ENCODE data around the gene ZNF862. TPM values are rescaled to one million over a fixed set of nuclear protein-coding genes. Genes with fewer than 3 reads are reported as not detected.

ZNF862 gene
- total and polyA plus RNA-seq, 2 of the 8 experiments (the other 6 are each of a cell fraction or from before 2014, with no cell fraction given): 1.8 to 3.9 TPM

- TF ChIP-seq, protein P1, sequence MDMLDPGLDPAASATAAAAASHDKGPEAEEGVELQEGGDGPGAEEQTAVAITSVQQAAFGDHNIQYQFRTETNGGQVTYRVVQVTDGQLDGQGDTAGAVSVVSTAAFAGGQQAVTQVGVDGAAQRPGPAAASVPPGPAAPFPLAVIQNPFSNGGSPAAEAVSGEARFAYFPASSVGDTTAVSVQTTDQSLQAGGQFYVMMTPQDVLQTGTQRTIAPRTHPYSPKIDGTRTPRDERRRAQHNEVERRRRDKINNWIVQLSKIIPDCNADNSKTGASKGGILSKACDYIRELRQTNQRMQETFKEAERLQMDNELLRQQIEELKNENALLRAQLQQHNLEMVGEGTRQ (IDR thresholded peaks at IDR 0.05; ENCODE audit: low read length): no peak
- TF ChIP-seq RBBP5 (IDR thresholded peaks at IDR 0.05; ENCODE audit: borderline replicate concordance, low read depth, low read length) (peak; percentile 92; the same call in 1 of the 2 replicates), FOSL1 (IDR thresholded peaks at IDR 0.05; ENCODE audit: insufficient read depth, low read depth, low read length) (no peak), TBP (IDR thresholded peaks at IDR 0.05; ENCODE audit: low read depth, low read length) (peak; percentile 60; the same call in 1 of the 2 replicates), SIRT6 (IDR thresholded peaks at IDR 0.05; ENCODE audit: low read length) (no peak), SP2 (IDR thresholded peaks at IDR 0.05; ENCODE audit: low read length) (no peak), SIN3A (conservative IDR thresholded peaks at IDR 0.05 in 1 of 2, IDR thresholded peaks at IDR 0.05 in 1 of 2; ENCODE audit: low read depth in 1 of 2, low read length in 2 of 2) (peak in 1 of 2 experiments; percentile 50; a peak in 1 of 4 replicates), POLR2AphosphoS5 (IDR thresholded peaks at IDR 0.05; ENCODE audit: low read depth, low read length) (peak; percentile 45; the same call in 1 of the 2 replicates), MAFK (IDR thresholded peaks at IDR 0.05; ENCODE audit: low read depth, low read length) (no peak), KDM4A (IDR thresholded peaks at IDR 0.05; ENCODE audit: low read depth, low read length, severe bottlenecking) (peak; percentile 98), ZNF274 (IDR thresholded peaks at IDR 0.05; ENCODE audit: borderline replicate concordance, extremely low read depth, low read length) (no peak), CHD2 (IDR thresholded peaks at IDR 0.05; ENCODE audit: low read length) (no peak), KDM1A (IDR thresholded peaks at IDR 0.05; ENCODE audit: borderline replicate concordance, low read length) (peak; percentile 64), HDAC6 (IDR thresholded peaks at IDR 0.05; ENCODE audit: low read depth, low read length) (no peak), BCL11A (IDR thresholded peaks at IDR 0.05; ENCODE audit: low read depth in 2 of 2, low read length in 2 of 2) (no peak), RNF2 (IDR thresholded peaks at IDR 0.05; ENCODE audit: borderline replicate concordance, low read depth, low read length, missing control alignments, poor library complexity, severe bottlenecking) (no peak), BACH1 (IDR thresholded peaks at IDR 0.05; ENCODE audit: low read length) (no peak), CEBPB (IDR thresholded peaks at IDR 0.05; ENCODE audit: low read depth, low read length) (no peak), CREB1 (IDR thresholded peaks at IDR 0.05) (peak; percentile 81), PHF8 (conservative IDR thresholded peaks at IDR 0.05; ENCODE audit: low read depth, low read length) (peak; percentile 76; the same call in 1 of the 2 replicates), GTF2F1 (IDR thresholded peaks at IDR 0.05; ENCODE audit: borderline replicate concordance, low read depth, low read length) (no peak), CBX5 (IDR thresholded peaks at IDR 0.05; ENCODE audit: low read depth, low read length) (no peak)
- TF ChIP-seq, protein P2, sequence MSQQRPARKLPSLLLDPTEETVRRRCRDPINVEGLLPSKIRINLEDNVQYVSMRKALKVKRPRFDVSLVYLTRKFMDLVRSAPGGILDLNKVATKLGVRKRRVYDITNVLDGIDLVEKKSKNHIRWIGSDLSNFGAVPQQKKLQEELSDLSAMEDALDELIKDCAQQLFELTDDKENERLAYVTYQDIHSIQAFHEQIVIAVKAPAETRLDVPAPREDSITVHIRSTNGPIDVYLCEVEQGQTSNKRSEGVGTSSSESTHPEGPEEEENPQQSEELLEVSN (IDR thresholded peaks at IDR 0.05): no peak
Measured at GRCh38 chr7:149838224-149838991, at the start of gene ZNF862 (continued).
